Measurements from ENCODE around the gene LRFN5.

The LRFN5 gene

GRCh38 chr14:41662780-41663472 lies 56.2 kb downstream of the LRFN5 start:
- Histone ChIP-seq H4K20me1 (ENCODE audit: insufficient read depth, low read length, poor library complexity, severe bottlenecking) (no peaks in the 10 kb centered on the region), H3K4me2 (ENCODE audit: low read depth, low read length, poor library complexity, severe bottlenecking) (no peak overlapping the region), H3K79me2 (ENCODE audit: insufficient read depth, low read length) (no peaks in the 10 kb centered on the region), H3K9me3 (ENCODE audit: insufficient read depth, low read depth, low read length) (no peaks in the 10 kb centered on the region), H3K36me3 (ENCODE audit: insufficient read depth, low read length) (no peaks in the 10 kb centered on the region), H3F3A (ENCODE audit: low read depth) (no peaks in the 10 kb centered on the region), H3K27me3 (ENCODE audit: insufficient read depth, low read length, poor library complexity, severe bottlenecking) (no peaks in the 10 kb centered on the region), H2AFZ (ENCODE audit: low read length) (no peak overlapping the region), H3K9me2 (replicated peaks; ENCODE audit: low read depth, low read length) (no peaks in the 10 kb centered on the region), H3K9ac (ENCODE audit: low read depth, low read length, poor library complexity, severe bottlenecking) (no peak overlapping the region), H3K4me3 (ENCODE audit: low read length, poor library complexity, severe bottlenecking) (no peak overlapping the region), H3K4me1 (ENCODE audit: insufficient read depth, low read length, poor library complexity, severe bottlenecking) (no peaks in the 10 kb centered on the region)
- TF ChIP-seq CTCF (conservative IDR thresholded peaks at IDR 0.05; ENCODE audit: low read length) (no peak), EZH2phosphoT487 (IDR thresholded peaks at IDR 0.05; ENCODE audit: borderline replicate concordance) (no peak)

- H3K4me3 ChIP-seq (ENCODE audit: low read length, poor library complexity, severe bottlenecking): no peak overlapping the region
- no peaks in the 10 kb centered on the region for H3K79me2 ChIP-seq (ENCODE audit: insufficient read depth, low read length)
- no peak overlapping the region for H3K9ac ChIP-seq (ENCODE audit: low read depth, low read length, poor library complexity, severe bottlenecking)
- no peaks in the 10 kb centered on the region for H3F3A ChIP-seq (ENCODE audit: low read depth)
- no peak overlapping the region for H3K4me2 ChIP-seq (ENCODE audit: low read depth, low read length, poor library complexity, severe bottlenecking)
- no peaks in the 10 kb centered on the region for H4K20me1 ChIP-seq (ENCODE audit: insufficient read depth, low read length, poor library complexity, severe bottlenecking)
- H3K9me3 ChIP-seq (ENCODE audit: insufficient read depth, low read depth, low read length): no peaks in the 10 kb centered on the region
- no peak overlapping the region for H2AFZ ChIP-seq (ENCODE audit: low read length)
- no peaks in the 10 kb centered on the region for H3K4me1 ChIP-seq (ENCODE audit: insufficient read depth, low read length, poor library complexity, severe bottlenecking)
- TF ChIP-seq EZH2phosphoT487 (IDR thresholded peaks at IDR 0.05; ENCODE audit: borderline replicate concordance): no peak
- TF ChIP-seq CTCF (conservative IDR thresholded peaks at IDR 0.05; ENCODE audit: low read length): no peak
- no peaks in the 10 kb centered on the region for H3K27me3 ChIP-seq (ENCODE audit: insufficient read depth, low read length, poor library complexity, severe bottlenecking)
- no peaks in the 10 kb centered on the region for H3K36me3 ChIP-seq (ENCODE audit: insufficient read depth, low read length)
- no peaks in the 10 kb centered on the region for H3K9me2 ChIP-seq (replicated peaks; ENCODE audit: low read depth, low read length)
These were observed 56.8 kb downstream of the LRFN5 start for GRCh38 chr14:41663473-41663850.

- Histone ChIP-seq H3K4me3 (ENCODE audit: low read length, poor library complexity, severe bottlenecking) (no peak overlapping the region), H3K9me3 (ENCODE audit: insufficient read depth, low read depth, low read length) (no peaks in the 10 kb centered on the region), H3K4me2 (ENCODE audit: low read depth, low read length, poor library complexity, severe bottlenecking) (no peak overlapping the region), H3K4me1 (ENCODE audit: insufficient read depth, low read length, poor library complexity, severe bottlenecking) (no peaks in the 10 kb centered on the region), H3K9me2 (replicated peaks; ENCODE audit: low read depth, low read length) (no peaks in the 10 kb centered on the region), H4K20me1 (ENCODE audit: insufficient read depth, low read length, poor library complexity, severe bottlenecking) (no peaks in the 10 kb centered on the region), H3K79me2 (ENCODE audit: insufficient read depth, low read length) (no peaks in the 10 kb centered on the region), H3F3A (ENCODE audit: low read depth) (no peaks in the 10 kb centered on the region), H2AFZ (ENCODE audit: low read length) (no peak overlapping the region), H3K27me3 (ENCODE audit: insufficient read depth, low read length, poor library complexity, severe bottlenecking) (no peaks in the 10 kb centered on the region), H3K9ac (ENCODE audit: low read depth, low read length, poor library complexity, severe bottlenecking) (no peak overlapping the region), H3K36me3 (ENCODE audit: insufficient read depth, low read length) (no peaks in the 10 kb centered on the region)
- no peak for TF ChIP-seq CTCF (conservative IDR thresholded peaks at IDR 0.05; ENCODE audit: low read length)
- TF ChIP-seq EZH2phosphoT487 (IDR thresholded peaks at IDR 0.05; ENCODE audit: borderline replicate concordance): no peak
These were observed 59.6 kb downstream of the LRFN5 start for GRCh38 chr14:41666301-41666700.

Data from Loucy (cell line).